Measurements from ENCODE around the gene POM121.
"Not testable (repeated sequence)": the region's sequence is repeated elsewhere in the genome, so short reads cannot be mapped to it uniquely, and the experiment has no call there.

Gene POM121

GRCh38 chr7:72924733-72925545 lies at the start of gene POM121:
Gene POM121 (plus strand): TSS chr7:72925095. CDS start chr7:72925122, 27 bp downstream.
- DNase-seq (ENCODE audit: low read depth), result peak; percentile 69

- peak; percentile 53 for DNase-seq (ENCODE audit: low read depth)
Observed at GRCh38 chr7:72879079-72879736, 45.7 kb upstream of the POM121 start.

GRCh38 chr7:72879737-72880215 lies 45.1 kb upstream of the POM121 start:
- DNase-seq (ENCODE audit: low read depth), result peak; percentile 12

GRCh38 chr7:72891750-72892149 lies 33.1 kb upstream of the POM121 start:
- DNase-seq (ENCODE audit: low read depth), result not testable (repeated sequence)

- DNase-seq (ENCODE audit: low read depth), result not testable (repeated sequence)
Observed at GRCh38 chr7:72904740-72905139, 20.2 kb upstream of the POM121 start.

- DNase-seq (ENCODE audit: low read depth), result not testable (repeated sequence)
Observed at GRCh38 chr7:72908422-72908821, 16.5 kb upstream of the POM121 start.

GRCh38 chr7:72911395-72911794 lies 13.5 kb upstream of the POM121 start:
- DNase-seq (ENCODE audit: low read depth), result not testable (repeated sequence)

- DNase-seq (ENCODE audit: low read depth), result not testable (repeated sequence)
Observed at GRCh38 chr7:72913750-72914149, 11.1 kb upstream of the POM121 start.

- DNase-seq (ENCODE audit: low read depth), result not testable (repeated sequence)
Observed at GRCh38 chr7:72914756-72915525, 10.0 kb upstream of the POM121 start.

GRCh38 chr7:72919256-72919775 lies 5.6 kb upstream of the POM121 start:
- DNase-seq (ENCODE audit: low read depth), result no peak

- no peak for DNase-seq (ENCODE audit: low read depth)
Observed at GRCh38 chr7:72924386-72924732, 536 bp upstream of the POM121 start.

GRCh38 chr7:72925546-72926120 lies 738 bp downstream of the POM121 start:
- no peak for DNase-seq (ENCODE audit: low read depth)

- not testable (repeated sequence) for DNase-seq (ENCODE audit: low read depth)
Observed at GRCh38 chr7:72927791-72928190, 2.9 kb downstream of the POM121 start.

GRCh38 chr7:72928216-72928615 lies 3.3 kb downstream of the POM121 start:
- not testable (repeated sequence) for DNase-seq (ENCODE audit: low read depth)

GRCh38 chr7:72942022-72942705 lies 17.3 kb downstream of the POM121 start:
- not testable (repeated sequence) for DNase-seq (ENCODE audit: low read depth)

GRCh38 chr7:72942956-72943355 lies 18.1 kb downstream of the POM121 start:
- DNase-seq (ENCODE audit: low read depth), result not testable (repeated sequence)

GRCh38 chr7:72944937-72945336 lies 20.0 kb downstream of the POM121 start:
- DNase-seq (ENCODE audit: low read depth), result not testable (repeated sequence)

GRCh38 chr7:72945597-72945996 lies 20.7 kb downstream of the POM121 start:
- DNase-seq (ENCODE audit: low read depth), result not testable (repeated sequence)

GRCh38 chr7:72946130-72946745 lies 21.3 kb downstream of the POM121 start:
- not testable (repeated sequence) for DNase-seq (ENCODE audit: low read depth)

- not testable (repeated sequence) for DNase-seq (ENCODE audit: low read depth)
Observed at GRCh38 chr7:72948714-72949113, 23.8 kb downstream of the POM121 start.

GRCh38 chr7:72949276-72949675 lies 24.4 kb downstream of the POM121 start:
- DNase-seq (ENCODE audit: low read depth), result not testable (repeated sequence)

Data from T-helper 22 cell (primary cell).